HepG2 (cell line): ENCODE measurements around the gene MTCH2. TPM values are rescaled to one million over a fixed set of nuclear protein-coding genes. Genes with fewer than 3 reads are reported as not detected.

Experiments
- BHLHE40 ChIP-seq: IDR thresholded peaks from 2 replicates; pipeline ENCODE4 v1.6.1; 2011; ENCODE audit warnings: low read length, improper control_type of control experiment
- ETV5 ChIP-seq: IDR thresholded peaks from 2 replicates; pipeline ENCODE4 v1.6.1; 2018; ENCODE audit warnings: missing biosample characterization, missing genetic modification reagents, inconsistent platforms, borderline replicate concordance
- HMG20A ChIP-seq: IDR thresholded peaks from 2 replicates; pipeline ENCODE4 v1.6.1; 2016; ENCODE audit warnings: borderline replicate concordance
- HNF1B ChIP-seq: sonication (generic); formaldehyde crosslinking; IDR thresholded peaks from 2 replicates; pipeline ENCODE4 v1.5.1; 2020; ENCODE audit warnings: mild to moderate bottlenecking, moderate library complexity, missing genetic modification reagents
- KDM2A ChIP-seq: sonication (generic); formaldehyde crosslinking; IDR thresholded peaks from 2 replicates; pipeline ENCODE4 v1.4.0; 2020; ENCODE audit warnings: low read depth, missing genetic modification reagents, borderline replicate concordance
- MAFF ChIP-seq: IDR thresholded peaks from 2 replicates; pipeline ENCODE4 v1.6.1; 2011; ENCODE audit warnings: low read depth, low read length, improper control_type of control experiment
- NCOA1 ChIP-seq: sonication (generic); formaldehyde crosslinking; IDR thresholded peaks from 2 replicates; pipeline ENCODE4 v1.9.0; 2021; ENCODE audit warnings: missing genetic modification reagents
- PHF5A ChIP-seq: IDR thresholded peaks from one replicate; pipeline ENCODE4 v1.6.1; 2018; ENCODE audit warnings: low read depth, missing genetic modification reagents; ENCODE audit not compliant: unreplicated experiment
- PRMT3 ChIP-seq: sonication (generic); formaldehyde crosslinking; IDR thresholded peaks from 2 replicates; pipeline ENCODE4 v1.8.1; 2022; ENCODE audit warnings: low read depth, mild to moderate bottlenecking, moderate library complexity, missing genetic modification reagents, borderline replicate concordance
- RBAK ChIP-seq: sonication (generic); formaldehyde crosslinking; IDR thresholded peaks from 2 replicates; pipeline ENCODE4 v1.5.1; 2020; ENCODE audit warnings: mild to moderate bottlenecking, missing genetic modification reagents
- TBL1XR1 ChIP-seq: fragments of 150-350 bp; IDR thresholded peaks from 2 replicates; pipeline ENCODE4 v1.6.1; 2014; ENCODE audit warnings: borderline replicate concordance, low read length; ENCODE audit not compliant: partially characterized antibody
- TBX3 ChIP-seq: fragments of 450-650 bp; IDR thresholded peaks from 2 replicates; pipeline ENCODE4 v1.6.1; 2017; ENCODE audit warnings: antibody characterized with exemption, mild to moderate bottlenecking, inconsistent platforms, borderline replicate concordance
- TCF7 ChIP-seq: sonication (generic); IDR thresholded peaks from 2 replicates; pipeline ENCODE4 v1.6.1; 2016; ENCODE audit warnings: antibody characterized with exemption, low read depth
- ZBTB43 ChIP-seq: sonication (generic); formaldehyde crosslinking; conservative IDR thresholded peaks from 2 replicates; pipeline ENCODE4 v1.4.0; 2020; ENCODE audit warnings: missing genetic modification reagents
- ZFP36L2 ChIP-seq: sonication (generic); formaldehyde crosslinking; IDR thresholded peaks from 2 replicates; pipeline ENCODE4 v1.4.0; 2020; ENCODE audit warnings: missing genetic modification reagents
- ZNF354B ChIP-seq: sonication (generic); formaldehyde crosslinking; IDR thresholded peaks from 2 replicates; pipeline ENCODE4 v1.8.0; 2022; ENCODE audit warnings: mild to moderate bottlenecking, missing genetic modification reagents
- ZNF563 ChIP-seq: sonication (generic); formaldehyde crosslinking; IDR thresholded peaks from 2 replicates; pipeline ENCODE4 v1.8.0; 2022; ENCODE audit warnings: mild to moderate bottlenecking, moderate library complexity, missing genetic modification reagents
- ZNF576 ChIP-seq: sonication (generic); formaldehyde crosslinking; IDR thresholded peaks from 2 replicates; pipeline ENCODE4 v1.4.0; 2020; ENCODE audit warnings: mild to moderate bottlenecking, missing genetic modification reagents
- ZNF691 ChIP-seq: sonication (generic); formaldehyde crosslinking; IDR thresholded peaks from 2 replicates; pipeline ENCODE4 v1.4.0; 2020; ENCODE audit warnings: missing genetic modification reagents, low read depth, mild to moderate bottlenecking, borderline replicate concordance
- ZNF879 ChIP-seq: sonication (generic); formaldehyde crosslinking; IDR thresholded peaks from 2 replicates; pipeline ENCODE4 v1.8.1; 2023; ENCODE audit warnings: missing genetic modification reagents
- polyA plus RNA-seq, 8 experiments: library from polyadenylated mRNA; depleted of rRNA in 3 of 8; stranded (reverse) in 7 of 8; unstranded in 1 of 8; fragments of >200 nt; fragmentation: Illumina TruSeq in 4 of 8; extraction: Trizol in 4 of 8; gene quantifications; 2 replicates each; pipeline versions ENCODE4 v1.2.1 to v1.2.3, GENCODE V29; 2011 to 2016; ENCODE audit warnings: low read depth in 4 of 8, missing spikeins in 1 of 8, mixed read lengths in 1 of 8; ENCODE audit not compliant: insufficient read depth in 1 of 8
- total RNA-seq, 5 experiments: library from RNA; depleted of rRNA; stranded (reverse); fragments of >200 nt; fragmentation: Illumina TruSeq; extraction: Trizol; gene quantifications; 2 replicates each; pipeline ENCODE4 v1.2.3, GENCODE V29; 2016; ENCODE audit warnings: low read depth in 1 of 5
- TF ChIP-seq, protein P1 (sequence below): sonication (generic); formaldehyde crosslinking; IDR thresholded peaks from 2 replicates; pipeline ENCODE4 v1.4.0; 2020; ENCODE audit warnings: missing genetic modification reagents

The MTCH2 gene
- total and polyA plus RNA-seq, 2 of the 13 experiments (the other 11 are each of a cell fraction or from before 2014, with no cell fraction given) = 112 to 272 TPM

DNA sequence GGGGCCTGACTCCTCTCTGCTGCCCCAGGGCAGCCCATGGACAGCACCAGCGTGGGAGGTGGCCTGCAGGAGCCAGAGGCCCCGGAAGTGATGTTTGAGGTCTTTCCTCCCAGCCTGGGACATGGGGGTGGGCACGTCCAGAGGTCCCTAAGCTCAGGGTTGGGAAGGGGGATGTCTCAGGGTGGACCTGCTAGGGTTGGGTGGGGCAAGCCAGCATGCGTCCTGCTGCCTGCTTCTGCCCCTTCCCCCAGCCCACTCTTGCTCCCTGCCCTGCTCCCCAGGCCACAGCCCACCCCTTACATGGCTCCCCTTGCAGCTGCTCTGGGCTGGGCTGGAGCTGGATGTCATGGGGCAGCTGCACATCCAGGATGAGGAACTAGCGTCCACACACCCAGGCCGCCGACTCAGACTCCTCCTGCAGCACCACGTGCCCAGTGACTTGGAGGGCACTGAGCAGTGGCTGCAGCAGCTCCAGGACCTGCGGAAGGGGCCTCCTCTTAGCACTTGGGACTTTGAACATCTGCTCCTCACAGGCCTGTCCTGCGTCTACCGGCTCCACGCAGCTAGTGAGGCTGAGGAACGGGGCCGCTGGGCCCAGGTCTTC is 54.5 kb downstream of the MTCH2 start (continued):
- TF ChIP-seq ZBTB43 (CRISPR knock-in tag) (0 out of 2 replicates have a peak, but pooled peaks have one; percentile 46), RBAK (CRISPR knock-in tag) (no peak), BHLHE40 (no peak), PRMT3 (CRISPR knock-in tag) (no peak), TBX3 (no peak), NCOA1 (CRISPR knock-in tag) (no peak), KDM2A (0 out of 2 replicates have a peak, but pooled peaks have one; percentile 18), TBL1XR1 (no peak), ZNF576 (CRISPR knock-in tag) (no peak), ZNF563 (CRISPR knock-in tag) (0 out of 2 replicates have a peak, but pooled peaks have one; percentile 28), ZNF879 (CRISPR knock-in tag) (0 out of 2 replicates have a peak, but pooled peaks have one; percentile 45), ZNF691 (CRISPR knock-in tag) (no peak), ZFP36L2 (no peak), ZNF354B (no peak), MAFF (no peak), HNF1B (CRISPR knock-in tag) (peak; percentile 47; the same call in 1 of the 2 replicates), TCF7 (no peak), PHF5A (CRISPR knock-in tag) (no peak), HMG20A (CRISPR knock-in tag) (no peak), ETV5 (CRISPR knock-in tag) (no peak; the same call in 1 of the 2 replicates)
- TF ChIP-seq, protein P1, sequence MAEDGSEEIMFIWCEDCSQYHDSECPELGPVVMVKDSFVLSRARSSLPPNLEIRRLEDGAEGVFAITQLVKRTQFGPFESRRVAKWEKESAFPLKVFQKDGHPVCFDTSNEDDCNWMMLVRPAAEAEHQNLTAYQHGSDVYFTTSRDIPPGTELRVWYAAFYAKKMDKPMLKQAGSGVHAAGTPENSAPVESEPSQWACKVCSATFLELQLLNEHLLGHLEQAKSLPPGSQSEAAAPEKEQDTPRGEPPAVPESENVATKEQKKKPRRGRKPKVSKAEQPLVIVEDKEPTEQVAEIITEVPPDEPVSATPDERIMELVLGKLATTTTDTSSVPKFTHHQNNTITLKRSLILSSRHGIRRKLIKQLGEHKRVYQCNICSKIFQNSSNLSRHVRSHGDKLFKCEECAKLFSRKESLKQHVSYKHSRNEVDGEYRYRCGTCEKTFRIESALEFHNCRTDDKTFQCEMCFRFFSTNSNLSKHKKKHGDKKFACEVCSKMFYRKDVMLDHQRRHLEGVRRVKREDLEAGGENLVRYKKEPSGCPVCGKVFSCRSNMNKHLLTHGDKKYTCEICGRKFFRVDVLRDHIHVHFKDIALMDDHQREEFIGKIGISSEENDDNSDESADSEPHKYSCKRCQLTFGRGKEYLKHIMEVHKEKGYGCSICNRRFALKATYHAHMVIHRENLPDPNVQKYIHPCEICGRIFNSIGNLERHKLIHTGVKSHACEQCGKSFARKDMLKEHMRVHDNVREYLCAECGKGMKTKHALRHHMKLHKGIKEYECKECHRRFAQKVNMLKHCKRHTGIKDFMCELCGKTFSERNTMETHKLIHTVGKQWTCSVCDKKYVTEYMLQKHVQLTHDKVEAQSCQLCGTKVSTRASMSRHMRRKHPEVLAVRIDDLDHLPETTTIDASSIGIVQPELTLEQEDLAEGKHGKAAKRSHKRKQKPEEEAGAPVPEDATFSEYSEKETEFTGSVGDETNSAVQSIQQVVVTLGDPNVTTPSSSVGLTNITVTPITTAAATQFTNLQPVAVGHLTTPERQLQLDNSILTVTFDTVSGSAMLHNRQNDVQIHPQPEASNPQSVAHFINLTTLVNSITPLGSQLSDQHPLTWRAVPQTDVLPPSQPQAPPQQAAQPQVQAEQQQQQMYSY (CRISPR knock-in tag) = no peak
